Right atrium auricular region (tissue), 2 donors: ENCODE results near the gene SLC23A1. TPM values are rescaled to one million over a fixed set of nuclear protein-coding genes. Genes with fewer than 3 reads are reported as not detected.

Experiments used
- DNase-seq: peaks from one replicate; pipeline ENCODE4 v3.0.0-alpha.2; 2019; ENCODE audit warnings: low spot score
- H3K27ac ChIP-seq, 2 donors: fragments of 200-600 bp; sonication (generic); 1 replicate in 1 of 2; 2 replicates in 1 of 2; pipeline ENCODE4 v1.5.1; 2016 to 2019
- H3K27me3 ChIP-seq, 2 donors: fragments of 200-600 bp; sonication (generic); one replicate each; pipeline versions ENCODE4 v1.5.1 to v1.6.0; 2017 to 2019
- H3K36me3 ChIP-seq: fragments of 200-600 bp; sonication (generic); one replicate; pipeline ENCODE4 v1.5.1; 2016
- H3K4me1 ChIP-seq, 2 donors: fragments of 200-600 bp; sonication (generic); one replicate each; pipeline versions ENCODE4 v1.5.1 to v1.6.0; 2017 to 2019
- H3K4me3 ChIP-seq, 2 donors: fragments of 200-600 bp; sonication (generic); 1 replicate in 1 of 2; 2 replicates in 1 of 2; pipeline ENCODE4 v1.5.1; 2017 to 2019; ENCODE audit warnings: mild to moderate bottlenecking in 1 of 2, moderate library complexity in 1 of 2
- H3K9me3 ChIP-seq, 2 donors: fragments of 200-600 bp; sonication (generic); one replicate each; pipeline ENCODE4 v1.5.1; 2019
- CTCF ChIP-seq, 2 donors: fragments of 200-600 bp; sonication (generic); IDR thresholded peaks; one replicate each; pipeline ENCODE4 v1.5.1; 2019; ENCODE audit warnings: antibody characterized with exemption in 2 of 2
- total RNA-seq, 2 donors: library from RNA; depleted of rRNA; stranded (reverse); fragments of >200 nt; gene quantifications; one replicate each; pipeline ENCODE4 v1.1.0, GENCODE V29; 2016

The SLC23A1 gene
- total RNA-seq, 2 donors from 2014 or later = not detected

- no peaks in the 10 kb centered on the region for H3K27me3 ChIP-seq
- H3K9me3 ChIP-seq = no peaks in the 10 kb centered on the region
- H3K4me1 ChIP-seq = peaks cover 0 to 68% of the 10 kb centered on the region in 2 donors
- H3K4me3 ChIP-seq = no peak overlapping the region
- H3K36me3 ChIP-seq = peaks cover 11% of the 10 kb centered on the region
- no peak for TF ChIP-seq CTCF (IDR thresholded peaks at IDR 0.05)
- peak overlapping the region; percentile 78 to 94 for H3K27ac ChIP-seq
- DNase-seq = no peak
Measured at GRCh38 chr5:139415869-139416268, 32.8 kb upstream of the SLC23A1 start.

- DNase-seq = no peak
- H3K36me3 ChIP-seq = peaks cover 11% of the 10 kb centered on the region
- H3K4me1 ChIP-seq = peaks cover 0 to 67% of the 10 kb centered on the region in 2 donors
- no peaks in the 10 kb centered on the region for H3K9me3 ChIP-seq
- no peaks in the 10 kb centered on the region for H3K27me3 ChIP-seq
- peak overlapping the region; percentile 78 to 94 for H3K27ac ChIP-seq
- no peak overlapping the region for H3K4me3 ChIP-seq
- no peak for TF ChIP-seq CTCF (IDR thresholded peaks at IDR 0.05)
Measured at GRCh38 chr5:139415221-139415861, 32.2 kb upstream of the SLC23A1 start.

GRCh38 chr5:139414581-139415130 lies 31.6 kb upstream of the SLC23A1 start:
- DNase-seq = no peak
- Histone ChIP-seq H3K27ac (peak overlapping the region; percentile 78 to 94), H3K4me1 (peaks cover 0 to 60% of the 10 kb centered on the region in 2 donors), H3K27me3 (no peaks in the 10 kb centered on the region), H3K9me3 (no peaks in the 10 kb centered on the region), H3K36me3 (peaks cover 6% of the 10 kb centered on the region), H3K4me3 (no peak overlapping the region)
- no peak for TF ChIP-seq CTCF (IDR thresholded peaks at IDR 0.05)

- Histone ChIP-seq H3K4me3 (no peak overlapping the region), H3K4me1 (peaks cover 0 to 54% of the 10 kb centered on the region in 2 donors), H3K27me3 (no peaks in the 10 kb centered on the region), H3K36me3 (no peaks in the 10 kb centered on the region), H3K9me3 (no peaks in the 10 kb centered on the region), H3K27ac (peak overlapping the region; percentile 78 to 94)
- no peak for DNase-seq
- no peak for TF ChIP-seq CTCF (IDR thresholded peaks at IDR 0.05)
Measured at GRCh38 chr5:139413963-139414362, 30.9 kb upstream of the SLC23A1 start.

GRCh38 chr5:139413153-139413552 lies 30.1 kb upstream of the SLC23A1 start:
- no peak for DNase-seq
- no peaks in the 10 kb centered on the region for H3K27me3 ChIP-seq
- peak overlapping the region; percentile 78 to 94 for H3K27ac ChIP-seq
- H3K4me3 ChIP-seq = no peak overlapping the region
- H3K9me3 ChIP-seq = no peaks in the 10 kb centered on the region
- H3K36me3 ChIP-seq = no peaks in the 10 kb centered on the region
- no peak for TF ChIP-seq CTCF (IDR thresholded peaks at IDR 0.05)
- peaks cover 0 to 48% of the 10 kb centered on the region in 2 donors for H3K4me1 ChIP-seq
